ENCODE results near the gene PARD6G. TPM values are rescaled to one million over a fixed set of nuclear protein-coding genes. Genes with fewer than 3 reads are reported as not detected.

The PARD6G gene
- total and polyA plus RNA-seq, 9 of the 15 experiments (the other 6 are each of a cell fraction or from before 2014, with no cell fraction given): 0.03 to 1.2 (median 0.26) TPM

DNA sequence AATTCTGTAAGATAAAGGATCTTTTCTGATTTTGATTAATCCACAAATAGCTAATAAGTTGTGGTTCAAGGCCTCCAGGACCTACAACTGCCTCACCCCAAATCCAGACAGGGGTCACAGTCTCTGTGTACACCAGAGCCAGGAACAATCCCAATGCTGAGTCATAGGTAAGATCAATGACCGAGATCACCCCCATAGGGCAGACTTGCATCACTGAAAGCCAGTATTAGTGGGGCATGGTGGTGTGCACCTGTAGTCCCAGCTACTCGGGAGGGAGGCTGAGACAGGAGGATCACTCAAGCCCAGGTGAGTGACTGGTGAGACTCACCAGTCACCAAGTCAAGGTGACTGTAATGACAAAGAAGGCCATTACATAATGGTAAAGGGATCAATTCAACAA, 12.9 kb downstream of the PARD6G start:
- Histone ChIP-seq H3K27me3 (ENCODE audit: control insufficient read depth in 2 of 2, insufficient read depth in 2 of 2, low read length in 2 of 2) (peaks cover 0 to 17% of the 10 kb centered on the region in 2 experiments; a peak in 2 of 5 replicates), H3K4me3 (no peak overlapping the region), H3K9me1 (ENCODE audit: control insufficient read depth, insufficient read depth, low read length) (no peaks in the 10 kb centered on the region), H4K20me1 (replicated peaks; ENCODE audit: control insufficient read depth, insufficient read depth, low read length) (no peaks in the 10 kb centered on the region), H3K27ac (ENCODE audit: extremely low read depth, low read depth, low read length) (no peak overlapping the region), H3K9me3 (replicated peaks; ENCODE audit: control insufficient read depth, insufficient read depth, low read depth, low read length) (no peaks in the 10 kb centered on the region), H3K9ac (ENCODE audit: insufficient read depth in 1 of 2, low read depth in 2 of 2, low read length in 2 of 2) (no peak overlapping the region), H3K79me2 (ENCODE audit: control insufficient read depth, insufficient read depth, low read length) (no peaks in the 10 kb centered on the region), H2AFZ (ENCODE audit: low read depth, low read length) (no peak overlapping the region), H3K4me1 (replicated peaks in 1 of 2; ENCODE audit: control insufficient read depth in 2 of 2, insufficient read depth in 2 of 2, low read length in 2 of 2) (no peaks in the 10 kb centered on the region; a peak in 1 of 5 replicates), H3K36me3 (ENCODE audit: control insufficient read depth, insufficient read depth, low read length) (no peaks in the 10 kb centered on the region), H3K4me2 (ENCODE audit: insufficient read depth, low read length) (no peak overlapping the region)
- ChIA-PET CTCF (ENCODE audit: low intra/inter-chr PET ratio) (no interaction called here), POLR2A (no interaction called here)
- intact Hi-C loops (cut with micrococcal nuclease): no loop called here
- FAIRE-seq (no peak), DNase-seq (ENCODE audit: extremely low read depth in 1 of 4, low spot score in 3 of 4) (no peak), ATAC-seq (no peak)
- no peak for TF ChIP-seq PRPF4 (IDR thresholded peaks at IDR 0.05; ENCODE audit: insufficient read depth, low read depth, low read length, poor library complexity, severe bottlenecking)
- no peak for TF ChIP-seq SRSF9 (IDR thresholded peaks at IDR 0.05; ENCODE audit: borderline replicate concordance, low read depth, low read length)
- TF ChIP-seq POLR3G (IDR thresholded peaks at IDR 0.05; ENCODE audit: extremely low read depth, insufficient read length, insufficient replicate concordance): no peak
- no peak for TF ChIP-seq RCOR1 (IDR thresholded peaks at IDR 0.05; ENCODE audit: borderline replicate concordance in 1 of 2, low read depth in 2 of 2, low read length in 2 of 2)
- no peak for TF ChIP-seq ZNF184 (CRISPR knock-in tag; IDR thresholded peaks at IDR 0.05)
- no peak for TF ChIP-seq DACH1 (IDR thresholded peaks at IDR 0.05; ENCODE audit: partially characterized antibody)
- no peak for TF ChIP-seq ZNF384 (IDR thresholded peaks at IDR 0.05; ENCODE audit: low read depth, low read length)
- TF ChIP-seq, protein P1, sequence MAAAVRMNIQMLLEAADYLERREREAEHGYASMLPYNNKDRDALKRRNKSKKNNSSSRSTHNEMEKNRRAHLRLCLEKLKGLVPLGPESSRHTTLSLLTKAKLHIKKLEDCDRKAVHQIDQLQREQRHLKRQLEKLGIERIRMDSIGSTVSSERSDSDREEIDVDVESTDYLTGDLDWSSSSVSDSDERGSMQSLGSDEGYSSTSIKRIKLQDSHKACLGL (CRISPR knock-in tag; IDR thresholded peaks at IDR 0.05; ENCODE audit: borderline replicate concordance, poor library complexity, severe bottlenecking): no peak
- TF ChIP-seq TRIM28 (IDR thresholded peaks at IDR 0.05): no peak
- no peak for TF ChIP-seq ERF (CRISPR knock-in tag; IDR thresholded peaks at IDR 0.05)
- TF ChIP-seq ZNF507 (tag; conservative IDR thresholded peaks at IDR 0.05): no peak
- no peak for TF ChIP-seq NFRKB (IDR thresholded peaks at IDR 0.05; ENCODE audit: low read depth)
- no peak for TF ChIP-seq CSDE1 (IDR thresholded peaks at IDR 0.05)
- TF ChIP-seq TCF7L2 (IDR thresholded peaks at IDR 0.05; ENCODE audit: low read depth, low read length): no peak
- TF ChIP-seq ZNF551 (CRISPR knock-in tag; IDR thresholded peaks at IDR 0.05): no peak
- no peak for TF ChIP-seq TRIM24 (IDR thresholded peaks at IDR 0.05)
- 0% methylated on average over 2 of the region's 2 CpGs for WGBS (ENCODE audit: insufficient coverage, low coverage, missing lambda C conversion rate)
- in situ Hi-C loops (cut with MboI): no loop called here
- no TSS peak for BruUV-seq (replicated peaks)
